Prostate gland (tissue), 2 donors: ENCODE results near the gene NAMPT.

Experiments used
- POLR2A ChIP-seq: fragments of 450-650 bp; IDR thresholded peaks from one replicate; pipeline ENCODE4 v1.6.1; 2016; ENCODE audit warnings: antibody characterized with exemption, mild to moderate bottlenecking
- POLR2AphosphoS5 ChIP-seq: sonication (generic); formaldehyde crosslinking; IDR thresholded peaks from one replicate; pipeline ENCODE4 v1.6.1; 2017; ENCODE audit warnings: antibody characterized with exemption
- TF ChIP-seq, protein P1 (sequence below), 4 experiments: fragments of 200-600 bp in 2 of 4; fragments of 450-650 bp in 2 of 4; sonication (generic) in 2 of 4; IDR thresholded peaks; 1 replicate in 3 of 4; 2 replicates in 1 of 4; pipeline ENCODE4 v1.5.1; 2016 to 2019; ENCODE audit warnings: antibody characterized with exemption in 4 of 4, mild to moderate bottlenecking in 2 of 4, moderate library complexity in 2 of 4

DNA sequence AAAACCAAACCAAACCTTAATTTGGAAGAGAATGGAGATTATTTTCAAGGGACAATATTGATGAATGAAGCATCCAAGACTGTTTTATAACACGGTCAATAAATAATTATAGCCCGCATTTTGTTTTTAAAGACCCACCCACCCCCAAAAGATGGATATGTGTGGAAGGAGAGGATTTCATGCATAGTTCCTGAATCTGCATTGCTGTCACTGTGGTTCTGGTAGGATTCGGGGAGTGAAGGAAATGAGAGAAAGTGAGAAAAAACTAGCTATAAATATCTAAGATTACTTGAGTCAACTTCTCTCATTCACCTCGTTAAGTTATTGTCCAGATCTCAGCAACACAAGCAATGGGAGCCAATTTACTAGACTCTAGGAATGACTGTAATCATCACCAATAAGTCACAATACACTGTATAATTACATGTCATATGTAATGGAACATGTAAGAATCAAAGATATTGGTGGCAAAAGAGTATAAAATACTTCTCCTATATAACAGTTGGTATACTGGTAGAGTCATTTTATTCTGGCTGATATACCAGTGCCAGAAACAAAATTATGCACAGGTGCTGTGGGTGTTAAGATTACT lies 30.2 kb downstream of the NAMPT start:
- TF ChIP-seq, protein P1, sequence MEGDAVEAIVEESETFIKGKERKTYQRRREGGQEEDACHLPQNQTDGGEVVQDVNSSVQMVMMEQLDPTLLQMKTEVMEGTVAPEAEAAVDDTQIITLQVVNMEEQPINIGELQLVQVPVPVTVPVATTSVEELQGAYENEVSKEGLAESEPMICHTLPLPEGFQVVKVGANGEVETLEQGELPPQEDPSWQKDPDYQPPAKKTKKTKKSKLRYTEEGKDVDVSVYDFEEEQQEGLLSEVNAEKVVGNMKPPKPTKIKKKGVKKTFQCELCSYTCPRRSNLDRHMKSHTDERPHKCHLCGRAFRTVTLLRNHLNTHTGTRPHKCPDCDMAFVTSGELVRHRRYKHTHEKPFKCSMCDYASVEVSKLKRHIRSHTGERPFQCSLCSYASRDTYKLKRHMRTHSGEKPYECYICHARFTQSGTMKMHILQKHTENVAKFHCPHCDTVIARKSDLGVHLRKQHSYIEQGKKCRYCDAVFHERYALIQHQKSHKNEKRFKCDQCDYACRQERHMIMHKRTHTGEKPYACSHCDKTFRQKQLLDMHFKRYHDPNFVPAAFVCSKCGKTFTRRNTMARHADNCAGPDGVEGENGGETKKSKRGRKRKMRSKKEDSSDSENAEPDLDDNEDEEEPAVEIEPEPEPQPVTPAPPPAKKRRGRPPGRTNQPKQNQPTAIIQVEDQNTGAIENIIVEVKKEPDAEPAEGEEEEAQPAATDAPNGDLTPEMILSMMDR (IDR thresholded peaks at IDR 0.05) = no peak
- TF ChIP-seq POLR2AphosphoS5 (no peak), POLR2A (no peak)
